A549 (cell line): ENCODE measurements around the gene NRXN3.

Experiments used
- ZFP36 ChIP-seq: fragments of 450-650 bp; IDR thresholded peaks from 2 replicates; pipeline ENCODE4 v1.6.1; 2014; ENCODE audit warnings: borderline replicate concordance; ENCODE audit not compliant: partially characterized antibody
- TF ChIP-seq, protein P1 (sequence below): fragments of >200 bp; sonication (Bioruptor Twin); formaldehyde crosslinking; IDR thresholded peaks from 3 replicates; pipeline ENCODE4 v1.5.1; 2016

DNA sequence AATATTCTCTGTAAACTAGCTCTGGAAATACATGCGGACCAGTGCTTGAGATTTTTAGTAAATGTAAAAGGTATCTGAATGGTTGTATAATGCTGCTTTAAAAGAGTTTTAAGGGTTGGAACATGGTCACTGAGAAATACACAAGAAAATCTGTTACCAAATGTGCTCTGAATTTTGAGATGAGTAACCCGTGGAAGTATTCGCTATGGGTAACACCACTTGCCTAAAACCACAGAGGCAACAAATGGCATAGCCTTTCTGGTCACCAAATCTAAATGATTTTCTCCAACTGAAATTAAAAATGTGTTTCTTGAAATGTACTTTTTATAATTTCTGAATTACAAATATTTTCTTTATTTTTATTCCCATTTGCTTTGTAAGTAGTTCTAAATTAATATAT is 1295.5 kb downstream of the NRXN3 start:
- TF ChIP-seq, protein P1, sequence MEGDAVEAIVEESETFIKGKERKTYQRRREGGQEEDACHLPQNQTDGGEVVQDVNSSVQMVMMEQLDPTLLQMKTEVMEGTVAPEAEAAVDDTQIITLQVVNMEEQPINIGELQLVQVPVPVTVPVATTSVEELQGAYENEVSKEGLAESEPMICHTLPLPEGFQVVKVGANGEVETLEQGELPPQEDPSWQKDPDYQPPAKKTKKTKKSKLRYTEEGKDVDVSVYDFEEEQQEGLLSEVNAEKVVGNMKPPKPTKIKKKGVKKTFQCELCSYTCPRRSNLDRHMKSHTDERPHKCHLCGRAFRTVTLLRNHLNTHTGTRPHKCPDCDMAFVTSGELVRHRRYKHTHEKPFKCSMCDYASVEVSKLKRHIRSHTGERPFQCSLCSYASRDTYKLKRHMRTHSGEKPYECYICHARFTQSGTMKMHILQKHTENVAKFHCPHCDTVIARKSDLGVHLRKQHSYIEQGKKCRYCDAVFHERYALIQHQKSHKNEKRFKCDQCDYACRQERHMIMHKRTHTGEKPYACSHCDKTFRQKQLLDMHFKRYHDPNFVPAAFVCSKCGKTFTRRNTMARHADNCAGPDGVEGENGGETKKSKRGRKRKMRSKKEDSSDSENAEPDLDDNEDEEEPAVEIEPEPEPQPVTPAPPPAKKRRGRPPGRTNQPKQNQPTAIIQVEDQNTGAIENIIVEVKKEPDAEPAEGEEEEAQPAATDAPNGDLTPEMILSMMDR: no peak
- TF ChIP-seq ZFP36: no peak
